AG09319 (cell line): ENCODE measurements around the gene HTATIP2.
"Not testable (repeated sequence)": the region's sequence is repeated elsewhere in the genome, so short reads cannot be mapped to it uniquely, and the experiment has no call there.

ENCODE experiments used
- DNase-seq: peaks from one replicate; pipeline ENCODE4 v3.0.0-alpha.2; 2010; ENCODE audit warnings: low read depth; ENCODE audit errors: extremely low read depth
- TF ChIP-seq, protein P1 (sequence below): IDR thresholded peaks from 2 replicates; pipeline ENCODE4 v1.5.1; 2011; ENCODE audit warnings: low read depth, mild to moderate bottlenecking, inconsistent platforms, low read length, moderate library complexity

Gene HTATIP2

DNA sequence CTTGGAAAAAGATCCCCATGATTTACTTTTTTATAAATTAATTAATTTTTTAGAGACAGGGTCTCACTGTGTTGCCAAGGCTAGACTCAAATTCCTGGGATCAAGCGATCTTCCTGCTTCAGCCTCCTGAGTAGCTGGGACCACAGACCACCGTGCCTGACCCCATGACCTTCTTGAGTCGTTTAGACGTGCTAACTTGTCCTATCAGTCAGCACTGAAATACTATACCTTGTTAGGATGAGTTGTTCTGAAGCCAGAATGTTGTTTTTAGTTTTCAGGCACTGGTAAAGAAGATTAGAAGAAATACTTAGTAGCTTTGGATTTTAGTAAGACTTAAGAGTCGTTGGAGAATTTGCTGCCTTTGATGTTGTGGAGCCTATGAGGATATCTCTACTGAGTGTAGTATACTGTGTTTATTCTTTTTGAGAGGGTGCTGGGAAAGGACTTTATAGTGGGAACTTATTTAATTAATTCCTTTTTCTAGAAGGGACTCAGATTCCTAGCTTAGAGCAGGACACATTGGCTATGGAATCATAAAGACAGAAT, 8.6 kb downstream of the HTATIP2 start:
- TF ChIP-seq, protein P1, sequence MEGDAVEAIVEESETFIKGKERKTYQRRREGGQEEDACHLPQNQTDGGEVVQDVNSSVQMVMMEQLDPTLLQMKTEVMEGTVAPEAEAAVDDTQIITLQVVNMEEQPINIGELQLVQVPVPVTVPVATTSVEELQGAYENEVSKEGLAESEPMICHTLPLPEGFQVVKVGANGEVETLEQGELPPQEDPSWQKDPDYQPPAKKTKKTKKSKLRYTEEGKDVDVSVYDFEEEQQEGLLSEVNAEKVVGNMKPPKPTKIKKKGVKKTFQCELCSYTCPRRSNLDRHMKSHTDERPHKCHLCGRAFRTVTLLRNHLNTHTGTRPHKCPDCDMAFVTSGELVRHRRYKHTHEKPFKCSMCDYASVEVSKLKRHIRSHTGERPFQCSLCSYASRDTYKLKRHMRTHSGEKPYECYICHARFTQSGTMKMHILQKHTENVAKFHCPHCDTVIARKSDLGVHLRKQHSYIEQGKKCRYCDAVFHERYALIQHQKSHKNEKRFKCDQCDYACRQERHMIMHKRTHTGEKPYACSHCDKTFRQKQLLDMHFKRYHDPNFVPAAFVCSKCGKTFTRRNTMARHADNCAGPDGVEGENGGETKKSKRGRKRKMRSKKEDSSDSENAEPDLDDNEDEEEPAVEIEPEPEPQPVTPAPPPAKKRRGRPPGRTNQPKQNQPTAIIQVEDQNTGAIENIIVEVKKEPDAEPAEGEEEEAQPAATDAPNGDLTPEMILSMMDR = no peak

DNA sequence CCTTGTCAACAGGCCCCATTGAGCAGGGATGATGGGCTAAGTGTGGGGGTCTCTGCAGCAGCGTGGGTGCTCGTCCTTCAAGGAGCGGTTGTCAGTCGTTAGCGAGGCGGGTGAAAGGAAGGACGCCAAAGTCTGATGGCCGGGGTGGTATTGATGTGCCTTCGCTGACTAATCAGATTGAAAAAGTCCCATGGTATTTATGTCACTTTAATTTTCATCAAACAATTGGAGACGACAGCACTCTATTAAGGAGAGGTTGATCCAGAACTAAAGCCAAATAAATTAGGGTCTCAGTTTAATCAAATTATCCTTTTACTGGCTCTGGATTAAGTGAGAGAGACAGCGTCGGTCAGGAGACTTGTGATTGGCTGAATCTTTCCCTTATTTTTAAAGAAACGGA, 9.6 kb downstream of the HTATIP2 start:
- TF ChIP-seq, protein P1 = no peak
- DNase-seq = no peak

More for the DNA sequence above, 8.6 kb downstream of the HTATIP2 start:
- DNase-seq = no peak

DNA sequence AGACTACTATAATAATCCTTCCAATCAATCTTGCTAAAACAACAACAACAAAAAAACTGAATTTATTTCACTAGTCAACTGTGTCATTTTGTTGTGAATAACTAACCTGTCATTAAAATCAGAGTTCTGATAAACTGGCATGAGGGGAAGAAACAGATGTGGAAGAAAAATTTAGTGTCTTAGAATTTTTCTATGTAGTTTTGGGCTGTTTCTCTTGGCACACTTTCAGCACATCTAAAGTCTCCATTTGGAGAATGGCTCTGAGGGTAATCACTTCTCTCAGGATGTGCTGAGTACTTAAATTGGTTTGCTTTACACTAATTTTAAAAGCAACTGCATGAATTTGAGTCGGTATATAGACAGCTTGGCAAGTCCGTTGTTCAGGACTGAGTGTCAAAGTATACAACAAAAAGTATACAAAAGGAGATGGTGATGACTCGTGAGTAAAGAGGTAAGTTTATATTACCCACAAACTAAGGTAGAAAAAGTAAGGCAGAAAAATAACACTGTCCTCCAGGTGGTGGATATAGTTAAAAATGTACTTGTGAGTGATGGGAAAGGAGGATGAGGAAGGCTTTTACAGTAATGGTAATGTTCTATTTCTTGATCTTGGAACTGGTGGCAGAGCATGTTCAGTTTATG, 10.2 kb downstream of the HTATIP2 start:
- no peak for DNase-seq
- TF ChIP-seq, protein P1 = no peak

DNA sequence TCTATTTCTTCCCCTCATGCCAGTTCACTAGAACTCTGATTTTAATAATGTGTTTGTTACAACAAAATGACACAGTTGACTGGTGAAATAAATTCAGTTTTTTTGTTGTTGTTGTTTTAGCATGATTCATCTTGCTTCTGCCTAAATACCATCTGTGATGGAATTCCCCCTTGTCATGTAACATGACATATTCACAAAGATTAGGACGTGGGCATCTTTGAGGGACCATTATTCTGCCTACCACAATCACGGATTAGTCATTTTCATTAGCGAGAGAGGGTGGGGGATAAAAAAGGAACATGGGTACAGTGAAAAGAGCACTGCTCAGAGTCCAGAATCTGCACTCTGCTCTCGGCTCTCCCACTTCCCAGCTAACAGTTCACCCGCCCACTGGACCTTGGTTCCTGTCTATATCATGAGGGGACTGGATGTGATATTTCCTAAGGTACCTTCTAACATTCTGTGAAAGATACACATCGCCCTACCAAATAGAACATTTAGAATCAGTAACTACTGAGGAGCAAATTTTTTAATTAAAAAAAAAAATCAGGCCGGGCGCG, 11.3 kb downstream of the HTATIP2 start:
- TF ChIP-seq, protein P1 = no peak
- DNase-seq = no peak

DNA sequence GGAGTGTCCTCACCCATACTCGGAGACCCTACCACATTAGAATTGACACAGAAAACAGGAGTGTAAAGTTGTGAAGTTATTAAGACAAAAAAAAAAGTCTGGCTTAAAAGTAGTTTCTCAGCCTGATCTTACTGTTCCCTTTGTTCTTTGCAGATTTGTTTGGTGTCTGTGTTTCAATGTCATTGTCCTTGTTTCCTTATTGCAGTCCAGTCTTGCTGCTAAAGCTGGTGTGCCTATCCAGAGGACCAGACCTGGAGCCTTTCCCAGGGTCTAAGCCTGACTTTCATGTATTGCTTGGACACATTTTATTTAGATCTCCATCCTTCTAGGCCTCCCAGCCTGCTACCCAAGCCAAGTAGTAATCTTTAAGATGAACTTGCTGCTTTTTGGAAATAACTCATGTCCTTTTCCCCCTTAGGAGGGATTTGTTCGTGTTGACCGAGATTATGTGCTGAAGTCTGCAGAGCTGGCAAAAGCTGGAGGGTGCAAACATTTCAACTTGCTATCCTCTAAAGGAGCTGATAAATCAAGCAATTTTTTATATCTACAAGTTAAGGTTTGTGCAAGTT, 12.7 kb downstream of the HTATIP2 start:
- no peak for DNase-seq
- TF ChIP-seq, protein P1 = no peak

DNA sequence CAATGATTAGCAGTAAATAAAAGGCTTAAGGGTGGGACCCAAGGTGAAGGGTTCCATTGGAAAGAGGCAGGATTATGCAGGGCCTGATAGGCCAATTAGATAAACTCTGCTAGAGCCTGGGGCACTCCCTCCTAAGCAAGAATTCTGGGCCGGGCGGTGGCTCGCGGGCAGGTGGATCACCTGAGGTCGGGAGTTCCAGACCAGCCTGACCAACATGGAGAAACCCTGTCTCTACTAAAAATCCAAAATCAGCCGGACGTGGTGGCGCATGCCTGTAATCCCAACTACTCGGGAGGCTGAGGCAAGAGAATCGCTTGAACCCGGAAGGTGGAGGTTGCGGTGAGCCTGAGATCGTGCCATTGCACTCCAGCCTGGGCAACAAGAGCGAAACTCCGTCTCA, 22.5 kb downstream of the HTATIP2 start:
- not testable (repeated sequence) for DNase-seq

DNA sequence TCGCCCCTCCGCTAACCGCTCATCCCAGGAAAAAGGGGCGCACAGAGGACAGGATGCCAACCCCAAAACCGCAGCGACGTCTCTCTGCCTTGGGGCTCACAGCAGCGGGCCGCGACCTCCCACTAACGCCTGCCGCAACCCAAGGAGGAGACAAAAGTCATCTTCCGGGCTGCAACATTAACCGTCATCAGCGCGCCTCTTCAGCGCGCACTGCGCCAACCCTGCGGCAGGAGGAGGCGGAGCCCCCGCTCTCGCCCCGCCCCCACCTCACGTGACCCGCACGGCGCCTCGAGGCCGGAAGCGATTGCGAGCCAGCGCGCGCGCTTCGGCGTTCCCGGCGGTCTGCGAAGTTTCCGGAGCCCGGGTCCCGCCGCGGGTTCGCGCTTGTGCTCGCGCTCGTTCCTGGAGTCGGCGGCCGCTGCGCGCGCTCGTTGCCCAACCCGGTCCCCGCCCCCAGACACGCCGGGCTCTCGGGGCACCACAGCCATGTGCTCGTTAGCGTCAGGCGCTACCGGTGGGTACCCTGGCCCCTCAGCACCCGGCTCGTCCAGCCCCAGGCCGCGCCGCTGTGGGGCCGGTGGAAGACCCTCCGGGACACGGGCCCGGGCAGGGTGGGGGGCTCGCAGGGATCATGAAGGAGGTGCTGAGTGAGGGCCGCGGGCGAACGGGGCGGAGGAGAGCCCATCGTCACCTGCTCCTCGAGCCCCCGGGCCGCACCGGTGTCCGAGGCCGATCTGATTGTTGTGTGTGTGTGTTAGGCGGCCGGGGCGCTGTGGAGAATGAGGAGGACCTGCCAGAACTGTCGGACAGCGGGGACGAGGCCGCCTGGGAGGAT, 24.0 kb downstream of the HTATIP2 start, which contains the start of gene PRMT3:
PRMT3 (plus strand) TSS at position 456 of the 835 bp plus-strand sequence; CDS start at position 487, 31 bp downstream.
- TF ChIP-seq, protein P1 = no peak
- peak; percentile 89 for DNase-seq
